Naive B cell (primary cell): ENCODE measurements around the gene CCDC88B. TPM values are rescaled to one million over a fixed set of nuclear protein-coding genes. Genes with fewer than 3 reads are reported as not detected.

Experiments used
- ATAC-seq, 2 donors: fragments of 150-1000 bp; cut with Tn5 transposase; 2 replicates each; pipeline ENCODE4 v1.10.0; 2021; ENCODE audit warnings: low read depth in 2 of 2, mild to moderate bottlenecking in 2 of 2, moderate library complexity in 2 of 2
- DNase-seq: peaks from one replicate; pipeline ENCODE4 v3.0.0; 2022
- H3K27ac Mint-ChIP-seq, 6 donors: one replicate each; pipeline ENCODE4 v1.8.0; 2020 to 2022; ENCODE audit warnings: mild to moderate bottlenecking in 6 of 6, mixed read lengths in 6 of 6, moderate library complexity in 5 of 6, inconsistent platforms in 2 of 6
- H3K27me3 Mint-ChIP-seq, 3 donors: one replicate each; pipeline ENCODE4 v1.8.0; 2021 to 2022; ENCODE audit warnings: mixed read lengths in 3 of 3, mild to moderate bottlenecking in 1 of 3
- H3K36me3 Mint-ChIP-seq, 2 donors: one replicate each; pipeline ENCODE4 v1.8.0; 2020 to 2022; ENCODE audit warnings: mixed read lengths in 2 of 2, inconsistent platforms in 1 of 2, mild to moderate bottlenecking in 1 of 2
- H3K4me1 Mint-ChIP-seq, 3 donors: one replicate each; pipeline ENCODE4 v1.8.0; 2020 to 2022; ENCODE audit warnings: mixed read lengths in 3 of 3, inconsistent platforms in 1 of 3, mild to moderate bottlenecking in 1 of 3, moderate library complexity in 1 of 3
- H3K4me3 Mint-ChIP-seq, 8 donors: one replicate each; pipeline ENCODE4 v1.8.0; 2020 to 2022; ENCODE audit warnings: mild to moderate bottlenecking in 8 of 8, mixed read lengths in 8 of 8, moderate library complexity in 8 of 8, inconsistent platforms in 2 of 8
- H3K9me3 Mint-ChIP-seq, 7 donors: one replicate each; pipeline ENCODE4 v1.8.0; 2020 to 2022; ENCODE audit warnings: mixed read lengths in 7 of 7, mild to moderate bottlenecking in 5 of 7, inconsistent platforms in 2 of 7, moderate library complexity in 1 of 7
- polyA plus RNA-seq, 6 donors: library from polyadenylated mRNA; unstranded; fragments of 300-500 nt; fragmentation: Illumina TruSeq; gene quantifications; one replicate each; pipeline ENCODE4 v1.2.3, GENCODE V29; 2021; ENCODE audit warnings: low read depth in 6 of 6

The CCDC88B gene
- polyA plus RNA-seq, 6 donors from 2014 or later, result 9.3 to 73.0 (median 19.4) TPM

DNA sequence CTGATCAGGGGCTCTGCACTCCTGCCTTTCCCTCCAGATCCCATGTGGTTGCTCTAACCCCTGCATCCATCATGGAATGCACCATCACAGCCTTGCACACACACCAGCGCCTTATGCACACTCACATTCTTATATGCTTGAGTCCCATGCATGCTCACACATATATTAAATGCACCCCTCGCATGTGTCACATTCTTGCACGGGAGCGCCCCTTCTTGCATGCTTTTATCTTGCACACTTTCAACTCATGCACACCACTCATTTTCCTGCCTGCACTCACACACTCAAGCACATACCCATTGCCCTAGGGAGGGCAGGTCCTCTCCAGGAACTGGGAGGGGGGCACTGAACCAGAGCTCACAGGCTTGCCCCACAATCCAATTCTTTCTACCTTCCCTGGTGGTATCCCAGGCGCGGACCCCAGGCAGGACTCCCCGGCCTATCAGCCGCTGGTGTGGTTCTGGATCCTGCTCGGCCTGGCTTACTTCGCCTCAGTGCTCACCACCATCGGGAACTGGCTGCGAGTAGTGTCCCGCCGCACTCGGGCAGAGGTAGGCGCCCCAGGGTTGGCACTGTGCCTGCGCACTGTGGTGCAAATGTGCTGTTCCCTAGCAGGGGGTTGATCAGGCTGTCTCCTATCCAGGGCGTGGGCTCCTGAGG, 42.2 kb upstream of the CCDC88B start:
- DNase-seq, result no peak
- H3K9me3 Mint-ChIP-seq, result no peaks in the 10 kb centered on the region
- H3K4me1 Mint-ChIP-seq, result peaks cover 17 to 38% (median 33%) of the 10 kb centered on the region in 3 donors
- no peak for ATAC-seq
- H3K4me3 Mint-ChIP-seq, result peak overlapping the region in 2 of 8 donors; percentile 25 to 29
- H3K36me3 Mint-ChIP-seq, result no peaks in the 10 kb centered on the region
- peaks cover 58 to 83% (median 66%) of the 10 kb centered on the region in 3 donors for H3K27me3 Mint-ChIP-seq
- peak overlapping the region in 2 of 6 donors; percentile 83 to 95 for H3K27ac Mint-ChIP-seq

DNA sequence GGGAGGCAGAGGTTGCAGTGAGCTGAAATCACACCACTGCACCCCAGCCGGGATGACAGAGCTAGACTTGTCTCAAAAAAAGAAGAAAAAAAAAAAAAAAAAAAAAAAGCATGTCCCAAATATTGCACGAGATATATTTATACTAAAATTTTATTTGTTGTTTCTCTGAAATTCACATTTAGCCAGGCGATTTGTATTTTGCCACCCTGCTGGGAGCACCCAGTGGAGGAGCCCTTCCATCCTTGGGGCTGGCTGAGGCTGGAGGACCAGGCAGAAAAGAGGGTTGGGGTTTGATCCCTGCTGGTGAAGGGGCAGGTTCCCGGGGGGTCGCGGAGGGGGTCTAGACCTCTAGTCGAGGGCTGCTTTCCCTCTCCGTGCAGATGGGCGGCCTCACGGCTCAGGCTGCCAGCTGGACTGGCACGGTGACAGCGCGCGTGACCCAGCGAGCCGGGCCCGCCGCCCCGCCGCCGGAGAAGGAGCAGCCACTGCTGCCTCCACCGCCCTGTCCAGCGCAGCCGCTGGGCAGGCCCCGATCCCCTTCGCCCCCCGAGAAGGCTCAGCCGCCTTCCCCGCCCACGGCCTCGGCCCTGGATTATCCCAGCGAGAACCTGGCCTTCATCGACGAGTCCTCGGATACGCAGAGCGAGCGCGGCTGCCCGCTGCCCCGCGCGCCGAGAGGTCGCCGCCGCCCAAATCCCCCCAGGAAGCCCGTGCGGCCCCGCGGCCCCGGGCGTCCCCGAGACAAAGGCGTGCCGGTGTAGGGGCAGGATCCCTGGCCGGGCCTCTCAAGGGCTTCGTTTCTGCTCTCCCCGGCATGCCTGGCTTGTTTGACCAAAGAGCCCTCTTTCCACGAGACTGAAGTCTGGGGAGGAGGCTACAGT, 40.8 kb upstream of the CCDC88B start:
- H3K27ac Mint-ChIP-seq, result peak overlapping the region in 5 of 6 donors; percentile 62 to 99 (median 69)
- peaks cover 51 to 76% (median 61%) of the 10 kb centered on the region in 3 donors for H3K27me3 Mint-ChIP-seq
- no peaks in the 10 kb centered on the region for H3K9me3 Mint-ChIP-seq
- no peak for ATAC-seq
- peak overlapping the region; percentile 22 to 87 (median 76) for H3K4me3 Mint-ChIP-seq
- no peaks in the 10 kb centered on the region for H3K36me3 Mint-ChIP-seq
- no peak for DNase-seq
- peaks cover 17 to 44% (median 40%) of the 10 kb centered on the region in 3 donors for H3K4me1 Mint-ChIP-seq

DNA sequence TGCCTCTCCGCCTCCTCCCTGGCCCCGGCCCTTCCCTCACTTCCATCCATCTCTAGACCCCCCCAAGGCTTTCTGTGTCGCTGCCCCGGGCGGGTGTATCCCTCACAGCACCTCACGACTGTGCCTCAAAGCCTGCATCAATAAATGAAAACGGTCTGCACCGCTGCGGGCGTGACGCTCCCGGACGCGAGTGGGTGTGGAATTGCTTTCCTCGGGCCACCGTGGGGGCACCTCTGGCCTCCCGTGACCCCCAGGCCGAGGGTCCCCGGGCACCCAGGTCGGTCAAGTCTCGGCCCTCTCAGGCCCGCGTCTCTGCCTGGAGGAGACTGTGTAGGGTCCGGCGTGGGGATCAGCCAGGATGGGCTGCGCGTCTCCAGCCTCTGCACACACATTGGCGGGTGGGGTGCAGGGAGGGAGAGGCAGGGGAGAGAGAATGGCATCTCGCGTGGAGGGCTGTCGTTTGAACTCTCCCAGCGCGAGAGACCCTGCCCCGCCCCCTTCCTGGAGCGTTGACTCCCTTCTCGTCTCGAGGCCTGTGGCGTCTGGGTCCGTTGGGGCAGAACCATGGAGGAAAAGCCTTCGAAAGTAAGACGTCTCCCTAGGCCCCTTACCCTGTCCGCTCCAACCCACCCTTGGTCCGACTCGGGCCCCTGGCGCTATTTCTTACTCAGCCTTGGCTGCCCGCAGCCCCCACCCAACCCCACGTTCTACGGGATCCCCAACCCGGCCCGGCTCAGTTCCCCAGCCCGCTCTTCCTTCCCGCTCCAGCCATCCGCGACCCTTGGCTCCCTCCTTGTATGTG, 40.0 kb upstream of the CCDC88B start, which contains the start of gene CATSPERZ:
Gene CATSPERZ (plus strand): TSS at position 512 of the 802 bp plus-strand sequence. CDS start 53 bp downstream, at position 565.
- peak within 1 kb of the TSS; percentile 88 to 99 (median 96) for H3K27ac Mint-ChIP-seq
- no peaks in the 10 kb centered on the region for H3K36me3 Mint-ChIP-seq
- H3K9me3 Mint-ChIP-seq, result no peaks in the 10 kb centered on the region
- DNase-seq (no peak), ATAC-seq (no peak)
- peak within 1 kb of the TSS; percentile 79 to 93 (median 88) for H3K4me3 Mint-ChIP-seq
- peaks cover 17 to 48% (median 44%) of the 10 kb centered on the region in 3 donors for H3K4me1 Mint-ChIP-seq
- H3K27me3 Mint-ChIP-seq, result peaks cover 49 to 70% (median 53%) of the 10 kb centered on the region in 3 donors

DNA sequence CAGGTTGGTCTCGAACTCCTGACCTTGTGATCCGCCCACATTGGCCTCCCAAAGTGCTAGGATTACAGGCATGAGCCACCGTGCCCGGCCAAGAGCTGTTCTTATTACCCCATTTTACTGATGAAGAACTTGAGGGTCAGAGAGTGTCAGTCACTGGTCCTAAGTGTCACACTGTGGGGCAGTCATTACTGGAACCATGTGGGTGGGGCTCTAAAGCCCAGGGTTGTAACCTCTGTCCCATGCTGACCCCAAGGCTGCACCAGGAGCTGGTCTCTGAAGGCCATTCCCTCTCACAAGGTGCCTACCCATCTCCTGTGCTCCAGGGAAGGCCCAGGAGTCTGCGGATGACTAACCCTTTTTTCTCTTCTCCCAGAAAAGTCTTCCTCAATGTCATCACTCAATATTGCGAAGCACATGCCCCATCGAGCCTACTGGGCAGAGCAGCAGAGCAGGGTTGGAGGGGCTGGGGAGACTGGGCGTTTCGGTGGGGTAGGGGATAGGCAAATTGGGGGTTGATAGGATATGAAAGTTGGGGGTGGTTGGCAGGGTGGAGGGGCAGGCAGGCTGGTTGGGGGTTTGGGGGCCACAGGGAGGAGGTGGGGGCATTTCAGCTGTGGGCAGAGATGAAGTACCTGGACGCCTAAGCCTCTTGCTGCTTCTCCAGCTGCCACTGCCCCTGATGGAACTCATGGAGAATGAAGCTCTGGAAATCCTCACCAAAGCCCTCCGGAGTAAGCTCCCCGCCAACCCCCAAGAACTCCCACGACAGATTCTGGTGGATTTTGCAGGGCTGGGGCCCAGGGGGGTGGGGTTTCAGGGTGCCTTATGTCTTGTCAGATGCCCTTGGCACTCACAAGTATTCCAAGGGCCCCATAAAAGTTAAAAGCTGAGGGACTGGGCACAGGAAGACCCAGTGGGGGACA, 36.6 kb upstream of the CCDC88B start:
- Mint-ChIP-seq H3K4me1 (peaks cover 21 to 53% (median 44%) of the 10 kb centered on the region in 3 donors), H3K36me3 (no peaks in the 10 kb centered on the region), H3K27me3 (peaks cover 18 to 37% (median 22%) of the 10 kb centered on the region in 3 donors), H3K9me3 (no peaks in the 10 kb centered on the region), H3K27ac (peak overlapping the region in 5 of 6 donors; percentile 56 to 98 (median 82)), H3K4me3 (peak overlapping the region in 4 of 8 donors; percentile 89 to 97 (median 94))
- no peak for DNase-seq
- no peak for ATAC-seq

DNA sequence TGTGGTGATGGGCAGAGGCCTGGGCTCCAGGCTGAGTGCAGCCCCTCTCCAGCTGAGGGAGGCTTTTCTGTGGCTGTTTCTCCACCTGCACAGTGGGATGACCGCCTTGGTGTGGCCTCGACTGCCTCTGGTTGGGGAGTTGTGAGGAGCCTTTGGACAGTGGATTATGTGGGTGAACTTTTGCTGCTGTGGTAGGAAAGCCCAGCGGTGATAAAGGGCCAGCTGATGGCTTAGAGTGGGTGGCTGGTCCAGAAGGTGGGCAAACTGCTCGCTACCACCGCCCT, 36.0 kb upstream of the CCDC88B start:
- Mint-ChIP-seq H3K9me3 (no peaks in the 10 kb centered on the region), H3K36me3 (no peaks in the 10 kb centered on the region), H3K27ac (peak overlapping the region; percentile 91 to 98 (median 95)), H3K4me3 (peak overlapping the region in 7 of 8 donors; percentile 89 to 97 (median 94)), H3K27me3 (peaks cover 16 to 31% (median 18%) of the 10 kb centered on the region in 3 donors), H3K4me1 (peaks cover 21 to 47% (median 44%) of the 10 kb centered on the region in 3 donors)
- no peak for ATAC-seq
- no peak for DNase-seq

DNA sequence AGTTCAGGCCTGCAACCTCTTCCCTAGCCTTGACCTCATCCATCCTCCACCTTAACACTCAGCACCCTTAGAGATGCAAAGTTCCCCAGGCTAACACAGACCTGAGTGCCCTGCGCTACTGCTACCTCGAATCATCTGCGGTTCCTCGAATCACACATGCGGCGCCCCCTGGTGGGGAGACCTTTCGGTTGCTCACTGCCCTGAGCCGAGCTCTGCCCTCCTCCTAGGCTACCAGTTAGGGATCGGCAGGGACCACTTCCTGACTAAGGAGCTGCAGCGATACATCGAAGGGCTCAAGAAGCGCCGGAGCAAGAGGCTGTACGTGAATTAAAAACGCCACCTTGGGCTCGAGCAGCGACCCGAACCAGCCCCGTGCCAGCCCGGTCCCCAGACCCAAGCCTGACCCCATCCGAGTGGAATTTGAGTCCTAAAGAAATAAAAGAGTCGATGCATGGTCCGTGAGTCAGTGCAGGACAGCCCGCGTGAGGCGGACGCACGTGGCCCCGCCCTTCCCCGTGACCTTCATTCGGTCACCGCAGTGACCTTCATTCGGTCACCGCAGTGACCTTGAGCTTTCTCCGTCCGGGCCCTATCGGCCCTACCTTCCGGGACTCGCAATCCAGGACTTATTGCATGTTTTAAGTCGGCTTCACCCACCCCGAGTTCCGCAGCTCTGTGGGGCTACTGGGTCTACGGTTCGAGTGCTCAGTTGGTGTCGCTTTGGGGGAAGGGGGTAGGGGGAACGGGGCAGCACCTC, 35.5 kb upstream of the CCDC88B start:
- Mint-ChIP-seq H3K4me1 (peaks cover 21 to 50% (median 43%) of the 10 kb centered on the region in 3 donors), H3K4me3 (peak overlapping the region; percentile 89 to 97 (median 94)), H3K9me3 (no peaks in the 10 kb centered on the region)

DNA sequence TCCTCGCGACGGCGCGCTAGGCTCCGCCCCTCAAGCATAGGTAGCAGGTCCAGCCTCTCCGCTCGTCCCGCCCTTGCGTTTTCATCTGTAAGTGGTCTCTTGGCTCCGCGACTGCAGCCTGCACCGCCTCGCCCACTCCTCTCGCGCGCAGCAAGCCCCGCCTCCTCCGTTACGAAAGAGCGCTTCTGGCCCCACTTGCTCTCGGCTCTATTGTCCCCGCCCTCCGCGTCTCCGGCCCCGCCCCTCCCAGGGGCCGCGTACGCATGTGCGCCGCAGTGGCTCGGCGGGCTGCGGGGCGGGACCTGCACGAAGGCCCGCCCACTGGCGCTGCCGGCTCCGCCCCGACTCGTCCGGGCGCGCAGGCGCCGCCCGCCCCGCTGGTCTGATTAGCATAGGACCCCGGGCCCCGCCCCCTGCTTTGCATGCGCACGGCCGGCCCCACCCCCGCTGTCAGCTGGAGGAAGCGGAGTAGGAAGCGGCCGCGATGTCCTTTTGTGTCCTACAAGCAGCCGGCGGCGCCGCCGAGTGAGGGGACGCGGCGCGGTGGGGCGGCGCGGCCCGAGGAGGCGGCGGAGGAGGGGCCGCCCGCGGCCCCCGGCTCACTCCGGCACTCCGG, 34.8 kb upstream of the CCDC88B start, which contains the start of gene ESRRA:
Gene ESRRA (plus strand): TSS at position 450 of the 616 bp plus-strand sequence. CDS start 1,656 bp downstream, outside the sequence.
- Mint-ChIP-seq H3K27me3 (peaks cover 9 to 19% (median 15%) of the 10 kb centered on the region in 3 donors), H3K36me3 (no peaks in the 10 kb centered on the region), H3K4me1 (peaks cover 17 to 48% (median 36%) of the 10 kb centered on the region in 3 donors), H3K27ac (peak within 1 kb of the TSS; percentile 94 to 98 (median 98)), H3K9me3 (no peaks in the 10 kb centered on the region), H3K4me3 (peak within 1 kb of the TSS; percentile 94 to 100 (median 98))
- ATAC-seq, result peak; percentile 64 to 65
- DNase-seq, result peak; percentile 100

More for the DNA sequence above, 35.5 kb upstream of the CCDC88B start:
- Mint-ChIP-seq H3K27me3 (peaks cover 15 to 26% (median 16%) of the 10 kb centered on the region in 3 donors), H3K36me3 (no peaks in the 10 kb centered on the region), H3K27ac (peak overlapping the region; percentile 91 to 98 (median 95))
- ATAC-seq, result peak; percentile 31 to 37
- DNase-seq, result peak; percentile 83

DNA sequence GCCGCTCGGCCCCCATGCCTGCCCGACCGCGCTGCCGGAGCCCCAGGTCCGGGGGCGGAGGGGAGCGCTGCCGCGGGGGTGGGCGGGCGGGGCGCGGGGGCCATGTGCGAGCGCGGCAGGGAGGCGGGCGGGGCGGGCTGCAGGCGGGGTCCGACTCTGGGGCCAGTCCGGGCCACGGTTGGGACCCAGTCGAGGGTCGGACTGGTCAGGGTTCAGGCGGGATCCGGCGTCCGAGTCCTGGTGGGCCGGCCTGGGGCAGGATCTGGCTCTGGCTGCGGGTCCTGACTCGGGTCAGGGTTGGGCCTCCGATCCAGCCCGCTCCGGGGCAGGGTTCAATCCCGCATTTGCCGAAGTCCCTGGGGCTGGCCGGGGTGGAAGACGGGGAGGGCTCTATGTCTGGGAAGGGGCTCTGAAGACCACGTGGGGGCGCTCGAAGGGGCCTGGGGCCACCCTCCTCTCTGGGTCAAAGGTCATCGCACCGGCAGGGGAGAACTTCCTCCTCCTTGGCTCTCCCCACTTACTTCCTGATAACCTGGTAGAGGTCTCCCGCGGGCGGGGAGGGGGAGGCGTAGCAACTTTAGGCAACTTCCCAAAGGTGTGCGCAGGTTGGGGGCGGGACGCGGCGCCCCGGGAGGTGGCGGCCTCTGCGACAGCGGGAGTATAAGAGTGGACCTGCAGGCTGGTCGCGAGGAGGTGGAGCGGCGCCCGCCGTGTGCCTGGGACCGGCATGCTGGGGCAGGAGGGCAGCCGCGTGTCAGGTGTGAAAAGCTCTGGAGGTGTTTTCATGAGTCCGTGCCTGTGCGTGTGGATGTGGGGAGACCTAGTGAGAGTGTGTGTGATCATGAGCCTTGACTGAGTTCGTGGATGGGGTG, 34.1 kb upstream of the CCDC88B start:
- Mint-ChIP-seq H3K9me3 (no peaks in the 10 kb centered on the region), H3K4me1 (peaks cover 10 to 43% (median 32%) of the 10 kb centered on the region in 3 donors), H3K36me3 (no peaks in the 10 kb centered on the region), H3K4me3 (peak overlapping the region; percentile 94 to 100 (median 98)), H3K27me3 (peaks cover 1 to 12% (median 8%) of the 10 kb centered on the region in 3 donors), H3K27ac (peak overlapping the region; percentile 89 to 98 (median 96))
- ATAC-seq (peak; percentile 17 to 22), DNase-seq (peak; percentile 69)

DNA sequence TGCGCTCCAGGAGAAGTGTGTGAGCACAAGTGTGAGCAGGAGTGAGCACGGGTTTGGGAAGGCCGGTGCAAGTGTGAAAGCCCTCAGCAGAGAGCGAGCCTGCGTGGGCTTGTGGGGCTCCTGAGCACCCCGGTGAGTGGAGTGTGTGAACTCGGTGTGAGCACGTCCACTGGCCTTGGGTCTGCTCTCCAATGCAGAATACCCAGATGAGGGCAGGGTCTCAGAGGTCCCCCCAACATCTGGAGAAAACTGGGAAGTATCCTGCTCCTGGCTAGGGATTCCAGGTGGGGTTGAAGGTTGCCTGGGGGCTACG, 33.5 kb upstream of the CCDC88B start:
- peaks cover 0 to 10% (median 5%) of the 10 kb centered on the region in 3 donors for H3K27me3 Mint-ChIP-seq
- no peak for ATAC-seq
- H3K9me3 Mint-ChIP-seq, result no peaks in the 10 kb centered on the region
- H3K4me3 Mint-ChIP-seq, result peak overlapping the region; percentile 94 to 100 (median 98)
- no peak for DNase-seq
- H3K4me1 Mint-ChIP-seq, result peaks cover 10 to 39% (median 30%) of the 10 kb centered on the region in 3 donors
- no peaks in the 10 kb centered on the region for H3K36me3 Mint-ChIP-seq
- H3K27ac Mint-ChIP-seq, result peak overlapping the region; percentile 89 to 98 (median 96)

DNA sequence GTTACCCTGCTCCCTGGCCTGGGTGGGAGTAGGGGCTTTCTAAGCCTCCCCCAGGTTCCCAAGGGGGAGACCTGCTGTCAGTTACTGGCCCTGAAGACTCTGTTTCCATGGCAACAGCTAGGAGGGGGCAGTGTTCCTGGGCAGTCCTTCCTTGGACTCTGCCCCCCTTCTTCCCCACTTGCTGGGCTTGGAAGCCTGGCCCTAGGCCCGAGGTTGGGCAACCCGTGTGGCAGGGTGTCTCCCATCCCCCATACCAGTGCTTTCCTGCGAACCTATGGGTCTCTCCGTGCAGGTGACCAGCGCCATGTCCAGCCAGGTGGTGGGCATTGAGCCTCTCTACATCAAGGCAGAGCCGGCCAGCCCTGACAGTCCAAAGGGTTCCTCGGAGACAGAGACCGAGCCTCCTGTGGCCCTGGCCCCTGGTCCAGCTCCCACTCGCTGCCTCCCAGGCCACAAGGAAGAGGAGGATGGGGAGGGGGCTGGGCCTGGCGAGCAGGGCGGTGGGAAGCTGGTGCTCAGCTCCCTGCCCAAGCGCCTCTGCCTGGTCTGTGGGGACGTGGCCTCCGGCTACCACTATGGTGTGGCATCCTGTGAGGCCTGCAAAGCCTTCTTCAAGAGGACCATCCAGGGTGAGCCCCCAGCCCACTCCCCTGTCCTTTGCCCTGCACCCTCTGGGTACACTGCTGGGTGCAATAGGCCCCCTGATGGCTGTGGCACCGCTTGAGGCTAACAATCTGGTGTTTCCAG, 33.0 kb upstream of the CCDC88B start:
- no peak for DNase-seq
- Mint-ChIP-seq H3K4me1 (peaks cover 10 to 34% (median 30%) of the 10 kb centered on the region in 3 donors), H3K36me3 (no peaks in the 10 kb centered on the region), H3K9me3 (no peaks in the 10 kb centered on the region), H3K4me3 (peak overlapping the region; percentile 47 to 100 (median 98)), H3K27ac (peak overlapping the region in 3 of 6 donors; percentile 21 to 89 (median 35)), H3K27me3 (peaks cover 0 to 10% (median 5%) of the 10 kb centered on the region in 3 donors)
- no peak for ATAC-seq
